HCT116 (cell line): ENCODE results near the gene AP3S1. TPM values are rescaled to one million over a fixed set of nuclear protein-coding genes. Genes with fewer than 3 reads are reported as not detected.
"Not testable (repeated sequence)": the region's sequence is repeated elsewhere in the genome, so short reads cannot be mapped to it uniquely, and the experiment has no call there.

ENCODE experiments used
- ATAC-seq: fragments of 200-7000 bp; cut with Tn5 transposase; 2 replicates; pipeline ENCODE4 v1.9.1; 2020; ENCODE audit warnings: mild to moderate bottlenecking, moderate library complexity
- BruUV-seq: library from RNA; stranded (reverse); fragments of 400-500 nt; replicated peaks from 2 replicates; lab custom pipeline; 2021; lab: Mats Ljungman, UMichigan
- CTCF ChIA-PET: fragments of 300-600 bp; sonication (Branson Sonifier 250); formaldehyde crosslinking; loops from one replicate; lab custom pipeline; 2021; ENCODE audit warnings: antibody characterized with exemption; lab: Charles Lee
- POLR2A ChIA-PET: fragments of 300-600, 350-600 bp; sonication (Branson Sonifier 250); formaldehyde crosslinking; loops from one replicate; lab custom pipeline; 2021; ENCODE audit warnings: antibody characterized with exemption; lab: Charles Lee
- RAD21 ChIA-PET, 2 experiments: fragments of 300-600 bp; sonication (Branson Sonifier 250); formaldehyde crosslinking; loops; one replicate each; lab custom pipeline; 2023; ENCODE audit warnings: low total read pairs in 2 of 2; ENCODE audit not compliant: uncharacterized antibody in 2 of 2, unreplicated experiment in 2 of 2, low non-redundant PET in 1 of 2; lab: Charles Lee
- DNase-seq: peaks from one replicate; pipeline ENCODE4 v3.0.0-alpha.2; 2010; ENCODE audit warnings: low read depth, low spot score
- H2AFZ ChIP-seq: fragments of 200-600 bp; shearing (Covaris generic), sonication (generic); 2 replicates; pipeline ENCODE4 v1.6.1; 2017; ENCODE audit warnings: low read depth, mixed run types, mixed read lengths, antibody characterized with exemption, low read length; ENCODE audit not compliant: poor library complexity, severe bottlenecking
- H3K27ac ChIP-seq: 2 replicates; pipeline ENCODE4 v1.5.1; 2012; ENCODE audit warnings: low read depth, low read length
- H3K27me3 ChIP-seq: fragments of 200-600 bp; sonication (generic); 2 replicates; pipeline ENCODE4 v1.6.1; 2016; ENCODE audit warnings: mixed run types, low read length, mixed read lengths; ENCODE audit not compliant: insufficient read depth
- H3K36me3 ChIP-seq, 2 experiments: fragments of 200-500 bp in 1 of 2; fragments of 200-600 bp in 1 of 2; sonication (Bioruptor generic) in 1 of 2; sonication (generic) in 1 of 2; 2 replicates each; pipeline versions ENCODE4 v1.5.1 to v1.6.1; 2014 to 2016; ENCODE audit warnings: low read length in 2 of 2, inconsistent platforms in 1 of 2, mixed read lengths in 1 of 2, mixed run types in 1 of 2; ENCODE audit not compliant: insufficient read depth in 2 of 2, control insufficient read depth in 1 of 2
- H3K4me1 ChIP-seq, 2 experiments: fragments of 200-600 bp in 1 of 2; sonication (generic) in 1 of 2; 2 replicates each; pipeline versions ENCODE4 v1.5.1 to v1.6.1; 2012 to 2017; ENCODE audit warnings: low read length in 2 of 2, inconsistent platforms in 1 of 2, mild to moderate bottlenecking in 1 of 2, mixed read lengths in 1 of 2, mixed run types in 1 of 2, moderate library complexity in 1 of 2; ENCODE audit not compliant: insufficient read depth in 2 of 2, control insufficient read depth in 1 of 2
- H3K4me2 ChIP-seq: fragments of 200-600 bp; sonication (generic); 2 replicates; pipeline ENCODE4 v1.6.1; 2017; ENCODE audit warnings: mixed run types, low read length, mixed read lengths
- H3K4me3 ChIP-seq, 2 experiments: fragments of 200-600 bp in 1 of 2; sonication (generic) in 1 of 2; replicated peaks in 1 of 2; 2 replicates each; pipeline ENCODE4 v1.5.1; 2011 to 2016; ENCODE audit warnings: low read length in 2 of 2, control low read depth in 1 of 2, low read depth in 1 of 2, mild to moderate bottlenecking in 1 of 2, mixed read lengths in 1 of 2, mixed run types in 1 of 2
- H3K79me2 ChIP-seq: fragments of 200-600 bp; sonication (generic); 2 replicates; pipeline ENCODE4 v1.6.1; 2017; ENCODE audit warnings: mild to moderate bottlenecking, mixed run types, low read length, moderate library complexity, mixed read lengths; ENCODE audit not compliant: insufficient read depth
- H3K9ac ChIP-seq: fragments of 200-600 bp; sonication (generic); 2 replicates; pipeline ENCODE4 v1.6.1; 2016; ENCODE audit warnings: low read length, mixed read lengths
- H3K9me2 ChIP-seq: fragments of 200-600 bp; sonication (generic), shearing (Covaris generic); 2 replicates; pipeline ENCODE4 v1.6.1; 2017; ENCODE audit warnings: mixed run types, mild to moderate bottlenecking, moderate library complexity; ENCODE audit not compliant: insufficient read depth
- H3K9me3 ChIP-seq, 2 experiments: fragments of 200-500 bp in 1 of 2; fragments of 200-600 bp in 1 of 2; sonication (Bioruptor generic) in 1 of 2; sonication (generic) in 1 of 2; 2 replicates each; pipeline ENCODE4 v1.6.1; 2014 to 2017; ENCODE audit warnings: low read length in 2 of 2, mixed read lengths in 2 of 2, inconsistent platforms in 1 of 2, low read depth in 1 of 2, mild to moderate bottlenecking in 1 of 2, mixed run types in 1 of 2, moderate library complexity in 1 of 2; ENCODE audit not compliant: control insufficient read depth in 1 of 2, insufficient read depth in 1 of 2
- H4K20me1 ChIP-seq: fragments of 200-600 bp; sonication (generic), shearing (Covaris generic); 2 replicates; pipeline ENCODE4 v1.6.1; 2017; ENCODE audit warnings: mixed run types, mild to moderate bottlenecking, moderate library complexity; ENCODE audit not compliant: insufficient read depth
- POLR2AphosphoS5 ChIP-seq: IDR thresholded peaks from 2 replicates; pipeline ENCODE4 v1.6.1; 2011; ENCODE audit warnings: mild to moderate bottlenecking, low read depth, low read length, moderate library complexity
- TCF7L2 ChIP-seq: IDR thresholded peaks from 2 replicates; pipeline ENCODE4 v1.7.0; 2011; ENCODE audit warnings: borderline replicate concordance, inconsistent platforms; ENCODE audit not compliant: insufficient read depth, insufficient read length; ENCODE audit errors: extremely low read depth
- YY1 ChIP-seq: IDR thresholded peaks from 2 replicates; pipeline ENCODE4 v1.6.1; 2011; ENCODE audit warnings: low read length, low read depth, moderate library complexity, mild to moderate bottlenecking; ENCODE audit not compliant: insufficient replicate concordance; ENCODE audit errors: extremely low read depth
- ZBTB33 ChIP-seq: IDR thresholded peaks from 2 replicates; pipeline ENCODE4 v1.6.1; 2011; ENCODE audit warnings: mild to moderate bottlenecking, low read length, moderate library complexity; ENCODE audit not compliant: insufficient replicate concordance; ENCODE audit errors: extremely low read depth
- intact Hi-C: fragments of 100-400 bp; cut with micrococcal nuclease; formaldehyde crosslinking; loops from 2 replicates; pipeline ENCODE4 v1.10.0; 2022
- total RNA-seq: library from RNA; stranded (reverse); gene quantifications from one replicate; pipeline ENCODE4 v1.2.1, GENCODE V29; 2021; ENCODE audit not compliant: unreplicated experiment

AP3S1 gene
- total RNA-seq, 1 experiment from 2014 or later, result 432 TPM

GRCh38 chr5:115930171-115930570 lies 88.4 kb downstream of the AP3S1 start:
- not testable (repeated sequence) for BruUV-seq
- peak overlapping the region; percentile 93 for H3K27ac ChIP-seq

More at GRCh38 chr5:115930171-115930570, 88.4 kb downstream of the AP3S1 start:
- TF ChIP-seq POLR2AphosphoS5, result peak; percentile 81
- peak; percentile 66 for TF ChIP-seq ZBTB33
- peak; percentile 49 for TF ChIP-seq TCF7L2
- TF ChIP-seq YY1, result peak; percentile 7
- Histone ChIP-seq H3K4me2 (peak overlapping the region; percentile 51; the same call in 1 of the 2 replicates), H3K4me1 (peaks cover 44 to 80% of the 10 kb centered on the region in 2 experiments), H3K36me3 (peaks cover 0 to 18% of the 10 kb centered on the region in 2 experiments; a peak in 2 of 4 replicates), H3K9ac (peak overlapping the region; percentile 49)
- H3K4me3 ChIP-seq, RAD21 ChIA-PET, H3K9me2 ChIP-seq, H3K79me2 ChIP-seq, H3K27me3 ChIP-seq, CTCF ChIA-PET, H2AFZ ChIP-seq, H3K9me3 ChIP-seq, H4K20me1 ChIP-seq: not testable (repeated sequence)
- DNase-seq, result peak; percentile 99
- intact Hi-C loops, result loop anchor here (1.0 kb wide), 2 partner anchors 89 to 102 kb away; partner anchors contain the start of genes AP3S1, ARL14EPL and ATG12
- ATAC-seq, result peak; percentile 60
- POLR2A ChIA-PET, result interaction anchor here (1.2 kb wide), 2 partner anchors 9 to 101 kb away, joined by 3 to 4 read pairs; no protein-coding TSS in a partner anchor
